Ishikawa (cell line): ENCODE data around the gene HSDL1.

Experiments
- FOXM1 ChIP-seq: IDR thresholded peaks from 2 replicates; pipeline ENCODE4 v1.6.1; 2012; ENCODE audit warnings: low read depth, borderline replicate concordance
- NFIC ChIP-seq: IDR thresholded peaks from 2 replicates; pipeline ENCODE4 v1.6.1; 2012
- REST ChIP-seq: IDR thresholded peaks from 2 replicates; pipeline ENCODE4 v1.6.1; 2012; ENCODE audit warnings: low read depth, mild to moderate bottlenecking
- YY1 ChIP-seq: IDR thresholded peaks from 2 replicates; pipeline ENCODE4 v1.6.1; 2012; ENCODE audit warnings: low read depth

DNA sequence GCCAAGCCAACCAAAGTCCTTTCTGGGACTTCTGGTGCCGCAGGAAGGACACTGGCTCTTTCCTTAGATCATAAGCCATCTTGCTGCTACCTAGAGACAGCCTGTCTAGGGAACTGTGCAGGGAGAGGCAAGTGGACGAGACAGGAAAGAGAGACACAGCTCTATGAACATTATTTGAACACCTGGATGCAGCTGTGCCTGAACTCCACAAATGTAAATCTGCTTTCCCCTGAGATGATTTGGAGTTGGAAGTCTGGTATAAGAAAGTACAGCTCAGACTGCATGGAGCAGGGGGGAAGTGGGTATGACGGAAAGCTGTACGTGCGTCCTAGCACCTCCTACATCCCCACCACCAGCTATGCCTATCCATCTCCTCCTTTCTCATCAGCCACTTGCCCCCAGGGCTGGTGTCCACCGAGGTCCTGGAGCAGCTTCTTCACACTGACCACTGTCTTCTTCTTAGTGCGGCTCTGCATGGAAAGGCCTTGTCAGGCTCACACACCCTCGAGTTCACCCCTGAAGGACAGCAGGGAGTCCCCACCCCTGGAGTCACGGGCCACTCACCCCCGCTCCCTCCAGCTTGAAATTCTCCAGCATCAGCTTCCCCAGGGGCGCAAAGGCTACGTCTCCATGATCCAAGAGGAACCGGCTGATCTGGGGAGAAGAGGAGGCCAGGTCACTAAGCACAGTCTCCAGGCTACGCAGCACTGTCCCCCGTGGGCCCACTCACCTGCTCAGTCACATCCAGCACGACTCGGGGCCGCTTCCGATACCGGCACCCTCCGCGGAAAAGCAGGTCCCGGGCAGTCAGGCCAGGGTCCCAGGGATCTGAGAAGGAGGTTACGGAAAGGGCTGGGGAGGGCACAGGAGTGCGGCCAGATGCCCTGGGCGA is 37.9 kb upstream of the HSDL1 start:
- TF ChIP-seq YY1 (no peak), REST (no peak), NFIC (no peak), FOXM1 (no peak)
